HepG2 (cell line): ENCODE results near the gene S1PR5.

Experiments
- CEBPB ChIP-seq: IDR thresholded peaks from 2 replicates; pipeline ENCODE4 v1.6.1; 2011; ENCODE audit warnings: low read depth, low read length, improper control_type of control experiment, borderline replicate concordance
- EZH2 ChIP-seq: conservative IDR thresholded peaks from 2 replicates; pipeline ENCODE4 v1.6.1; 2012; ENCODE audit warnings: mild to moderate bottlenecking, low read depth, low read length, moderate library complexity
- HIVEP1 ChIP-seq: sonication (generic); formaldehyde crosslinking; IDR thresholded peaks from 2 replicates; pipeline ENCODE4 v1.4.0; 2020; ENCODE audit warnings: mild to moderate bottlenecking, missing genetic modification reagents
- KLF13 ChIP-seq: sonication (generic); formaldehyde crosslinking; IDR thresholded peaks from 2 replicates; pipeline ENCODE4 v1.4.0; 2020; ENCODE audit warnings: mild to moderate bottlenecking, missing genetic modification reagents
- MAZ ChIP-seq, 2 experiments: sonication (generic) in 1 of 2; formaldehyde crosslinking in 1 of 2; IDR thresholded peaks; 2 replicates each; pipeline versions ENCODE4 v1.5.0 to v1.6.1; 2012 to 2020; ENCODE audit warnings: low read depth in 2 of 2, mild to moderate bottlenecking in 2 of 2, borderline replicate concordance in 1 of 2, improper control_type of control experiment in 1 of 2, low read length in 1 of 2, missing genetic modification reagents in 1 of 2, moderate library complexity in 1 of 2
- NFE2L2 ChIP-seq: fragments of 150-350 bp; IDR thresholded peaks from 2 replicates; pipeline ENCODE4 v1.6.1; 2014; ENCODE audit warnings: low read length
- PCBP2 ChIP-seq: fragments of 200-400 bp; formaldehyde crosslinking; optimal IDR thresholded peaks from 2 replicates; pipeline ENCODE3; 2018; ENCODE audit warnings: low read length, low read depth; ENCODE audit not compliant: poor library complexity, severe bottlenecking
- PHB2 ChIP-seq: fragments of 450-650 bp; IDR thresholded peaks from 2 replicates; pipeline ENCODE4 v1.6.1; 2018; ENCODE audit not compliant: partially characterized antibody
- RXRA ChIP-seq: sonication (generic); formaldehyde crosslinking; IDR thresholded peaks from 2 replicates; pipeline ENCODE4 v1.5.1; 2020; ENCODE audit warnings: missing genetic modification reagents
- ZNF768 ChIP-seq: sonication (generic); formaldehyde crosslinking; IDR thresholded peaks from 2 replicates; pipeline ENCODE4 v1.4.0; 2020; ENCODE audit warnings: missing genetic modification reagents
- TF ChIP-seq, protein P1 (sequence below): sonication (generic); formaldehyde crosslinking; IDR thresholded peaks from 2 replicates; pipeline ENCODE4 v1.5.0; 2020; ENCODE audit warnings: mild to moderate bottlenecking, missing genetic modification reagents, moderate library complexity
- TF ChIP-seq, protein P2 (sequence below): sonication (generic); formaldehyde crosslinking; IDR thresholded peaks from 2 replicates; pipeline ENCODE4 v1.4.0; 2020; ENCODE audit warnings: missing genetic modification reagents, mild to moderate bottlenecking, borderline replicate concordance
- TF ChIP-seq, protein P3 (sequence below): sonication (generic); formaldehyde crosslinking; IDR thresholded peaks from 2 replicates; pipeline ENCODE4 v1.4.0; 2020; ENCODE audit warnings: missing genetic modification reagents

DNA sequence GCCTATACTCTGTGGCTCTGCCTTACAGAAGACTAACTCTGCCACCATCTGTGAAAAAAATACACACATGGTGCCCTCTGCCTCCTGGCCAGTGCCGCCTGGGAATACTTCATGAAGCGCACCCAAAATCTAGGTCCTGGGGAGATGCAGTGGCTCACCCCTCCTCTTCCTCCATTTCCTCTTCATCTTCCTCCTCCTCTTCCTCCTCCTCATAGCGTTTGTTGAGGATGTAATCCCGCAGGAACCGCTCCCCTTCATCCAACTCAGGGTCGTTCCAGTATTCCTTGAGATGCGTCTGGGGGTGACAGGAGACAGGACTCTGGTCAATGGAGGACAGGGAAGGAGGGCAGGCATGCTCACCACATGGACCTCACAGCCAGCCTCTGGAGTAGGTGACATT is 42.9 kb upstream of the S1PR5 start:
- TF ChIP-seq, protein P1, sequence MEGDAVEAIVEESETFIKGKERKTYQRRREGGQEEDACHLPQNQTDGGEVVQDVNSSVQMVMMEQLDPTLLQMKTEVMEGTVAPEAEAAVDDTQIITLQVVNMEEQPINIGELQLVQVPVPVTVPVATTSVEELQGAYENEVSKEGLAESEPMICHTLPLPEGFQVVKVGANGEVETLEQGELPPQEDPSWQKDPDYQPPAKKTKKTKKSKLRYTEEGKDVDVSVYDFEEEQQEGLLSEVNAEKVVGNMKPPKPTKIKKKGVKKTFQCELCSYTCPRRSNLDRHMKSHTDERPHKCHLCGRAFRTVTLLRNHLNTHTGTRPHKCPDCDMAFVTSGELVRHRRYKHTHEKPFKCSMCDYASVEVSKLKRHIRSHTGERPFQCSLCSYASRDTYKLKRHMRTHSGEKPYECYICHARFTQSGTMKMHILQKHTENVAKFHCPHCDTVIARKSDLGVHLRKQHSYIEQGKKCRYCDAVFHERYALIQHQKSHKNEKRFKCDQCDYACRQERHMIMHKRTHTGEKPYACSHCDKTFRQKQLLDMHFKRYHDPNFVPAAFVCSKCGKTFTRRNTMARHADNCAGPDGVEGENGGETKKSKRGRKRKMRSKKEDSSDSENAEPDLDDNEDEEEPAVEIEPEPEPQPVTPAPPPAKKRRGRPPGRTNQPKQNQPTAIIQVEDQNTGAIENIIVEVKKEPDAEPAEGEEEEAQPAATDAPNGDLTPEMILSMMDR (CRISPR knock-in tag) = no peak
- TF ChIP-seq, protein P2, sequence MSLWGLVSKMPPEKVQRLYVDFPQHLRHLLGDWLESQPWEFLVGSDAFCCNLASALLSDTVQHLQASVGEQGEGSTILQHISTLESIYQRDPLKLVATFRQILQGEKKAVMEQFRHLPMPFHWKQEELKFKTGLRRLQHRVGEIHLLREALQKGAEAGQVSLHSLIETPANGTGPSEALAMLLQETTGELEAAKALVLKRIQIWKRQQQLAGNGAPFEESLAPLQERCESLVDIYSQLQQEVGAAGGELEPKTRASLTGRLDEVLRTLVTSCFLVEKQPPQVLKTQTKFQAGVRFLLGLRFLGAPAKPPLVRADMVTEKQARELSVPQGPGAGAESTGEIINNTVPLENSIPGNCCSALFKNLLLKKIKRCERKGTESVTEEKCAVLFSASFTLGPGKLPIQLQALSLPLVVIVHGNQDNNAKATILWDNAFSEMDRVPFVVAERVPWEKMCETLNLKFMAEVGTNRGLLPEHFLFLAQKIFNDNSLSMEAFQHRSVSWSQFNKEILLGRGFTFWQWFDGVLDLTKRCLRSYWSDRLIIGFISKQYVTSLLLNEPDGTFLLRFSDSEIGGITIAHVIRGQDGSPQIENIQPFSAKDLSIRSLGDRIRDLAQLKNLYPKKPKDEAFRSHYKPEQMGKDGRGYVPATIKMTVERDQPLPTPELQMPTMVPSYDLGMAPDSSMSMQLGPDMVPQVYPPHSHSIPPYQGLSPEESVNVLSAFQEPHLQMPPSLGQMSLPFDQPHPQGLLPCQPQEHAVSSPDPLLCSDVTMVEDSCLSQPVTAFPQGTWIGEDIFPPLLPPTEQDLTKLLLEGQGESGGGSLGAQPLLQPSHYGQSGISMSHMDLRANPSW (CRISPR knock-in tag) = no peak
- TF ChIP-seq RXRA (CRISPR knock-in tag) (no peak), KLF13 (CRISPR knock-in tag) (no peak), HIVEP1 (no peak), MAZ (IDR thresholded peaks at IDR 0.05; ENCODE audit: borderline replicate concordance, low read depth, low read length) (no peak), MAZ (CRISPR knock-in tag; IDR thresholded peaks at IDR 0.05; ENCODE audit: low read depth) (no peak), PCBP2 (no peak), NFE2L2 (no peak), EZH2 (no peak), PHB2 (no peak), ZNF768 (CRISPR knock-in tag) (no peak), CEBPB (no peak)
- TF ChIP-seq, protein P3, sequence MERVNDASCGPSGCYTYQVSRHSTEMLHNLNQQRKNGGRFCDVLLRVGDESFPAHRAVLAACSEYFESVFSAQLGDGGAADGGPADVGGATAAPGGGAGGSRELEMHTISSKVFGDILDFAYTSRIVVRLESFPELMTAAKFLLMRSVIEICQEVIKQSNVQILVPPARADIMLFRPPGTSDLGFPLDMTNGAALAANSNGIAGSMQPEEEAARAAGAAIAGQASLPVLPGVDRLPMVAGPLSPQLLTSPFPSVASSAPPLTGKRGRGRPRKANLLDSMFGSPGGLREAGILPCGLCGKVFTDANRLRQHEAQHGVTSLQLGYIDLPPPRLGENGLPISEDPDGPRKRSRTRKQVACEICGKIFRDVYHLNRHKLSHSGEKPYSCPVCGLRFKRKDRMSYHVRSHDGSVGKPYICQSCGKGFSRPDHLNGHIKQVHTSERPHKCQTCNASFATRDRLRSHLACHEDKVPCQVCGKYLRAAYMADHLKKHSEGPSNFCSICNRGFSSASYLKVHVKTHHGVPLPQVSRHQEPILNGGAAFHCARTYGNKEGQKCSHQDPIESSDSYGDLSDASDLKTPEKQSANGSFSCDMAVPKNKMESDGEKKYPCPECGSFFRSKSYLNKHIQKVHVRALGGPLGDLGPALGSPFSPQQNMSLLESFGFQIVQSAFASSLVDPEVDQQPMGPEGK (CRISPR knock-in tag) = no peak
